ENCODE data around the gene PGF. TPM values are rescaled to one million over a fixed set of nuclear protein-coding genes. Genes with fewer than 3 reads are reported as not detected.

PGF gene
- total and polyA plus RNA-seq, 4 donors = 3.0 to 10.0 (median 6.8) TPM

DNA sequence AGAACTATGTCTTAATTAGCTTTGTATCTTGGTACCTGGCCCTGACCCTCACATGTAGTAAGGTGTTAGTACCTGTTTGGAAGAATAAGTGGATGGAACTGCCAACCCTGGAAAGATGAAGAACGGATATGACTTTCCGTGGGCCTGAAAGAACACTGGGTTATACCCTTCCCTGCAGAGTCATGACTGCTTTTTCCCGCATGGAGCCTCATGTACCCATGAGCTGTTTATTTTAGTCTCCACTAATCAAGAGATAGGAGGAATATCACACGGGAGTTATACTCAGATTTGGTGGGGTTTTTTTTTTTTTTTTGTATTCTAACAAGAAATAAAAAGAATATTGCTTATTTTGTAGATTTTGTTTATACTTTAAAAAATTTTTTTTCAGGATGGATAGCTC, 57.8 kb downstream of the PGF start:
- no peak for ATAC-seq (ENCODE audit: insufficient read depth, low FRiP score)
- 87% methylated on average over 4 of the region's 4 CpGs for WGBS, 2 donors
- no peak overlapping the region for H3K9ac ChIP-seq (ENCODE audit: insufficient read depth in 1 of 2, low read length in 2 of 2)
- no peak for DNase-seq
- H3K4me3 ChIP-seq = no peak overlapping the region
- H3K9me3 ChIP-seq (ENCODE audit: control insufficient read depth in 4 of 4, insufficient read depth in 3 of 4, low read length in 3 of 4) = no peaks in the 10 kb centered on the region
- TF ChIP-seq, protein P1, sequence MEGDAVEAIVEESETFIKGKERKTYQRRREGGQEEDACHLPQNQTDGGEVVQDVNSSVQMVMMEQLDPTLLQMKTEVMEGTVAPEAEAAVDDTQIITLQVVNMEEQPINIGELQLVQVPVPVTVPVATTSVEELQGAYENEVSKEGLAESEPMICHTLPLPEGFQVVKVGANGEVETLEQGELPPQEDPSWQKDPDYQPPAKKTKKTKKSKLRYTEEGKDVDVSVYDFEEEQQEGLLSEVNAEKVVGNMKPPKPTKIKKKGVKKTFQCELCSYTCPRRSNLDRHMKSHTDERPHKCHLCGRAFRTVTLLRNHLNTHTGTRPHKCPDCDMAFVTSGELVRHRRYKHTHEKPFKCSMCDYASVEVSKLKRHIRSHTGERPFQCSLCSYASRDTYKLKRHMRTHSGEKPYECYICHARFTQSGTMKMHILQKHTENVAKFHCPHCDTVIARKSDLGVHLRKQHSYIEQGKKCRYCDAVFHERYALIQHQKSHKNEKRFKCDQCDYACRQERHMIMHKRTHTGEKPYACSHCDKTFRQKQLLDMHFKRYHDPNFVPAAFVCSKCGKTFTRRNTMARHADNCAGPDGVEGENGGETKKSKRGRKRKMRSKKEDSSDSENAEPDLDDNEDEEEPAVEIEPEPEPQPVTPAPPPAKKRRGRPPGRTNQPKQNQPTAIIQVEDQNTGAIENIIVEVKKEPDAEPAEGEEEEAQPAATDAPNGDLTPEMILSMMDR (IDR thresholded peaks at IDR 0.05; ENCODE audit: control extremely low read depth, extremely low read depth) = no peak
- peaks cover 58 to 82% (median 78%) of the 10 kb centered on the region in 4 donors for H3K36me3 ChIP-seq (ENCODE audit: control insufficient read depth in 4 of 4, insufficient read depth in 4 of 4, low read length in 4 of 4)
- peaks cover 0 to 5% (median 0%) of the 10 kb centered on the region in 5 donors for H3K4me1 ChIP-seq (ENCODE audit: control insufficient read depth in 5 of 5, insufficient read depth in 5 of 5, low read length in 5 of 5)
- H3K27ac ChIP-seq (ENCODE audit: low read depth in 1 of 2, low read length in 1 of 2) = no peak overlapping the region
- H3K27me3 ChIP-seq (ENCODE audit: control insufficient read depth in 3 of 3, insufficient read depth in 3 of 3, low read length in 2 of 3) = no peaks in the 10 kb centered on the region

DNA sequence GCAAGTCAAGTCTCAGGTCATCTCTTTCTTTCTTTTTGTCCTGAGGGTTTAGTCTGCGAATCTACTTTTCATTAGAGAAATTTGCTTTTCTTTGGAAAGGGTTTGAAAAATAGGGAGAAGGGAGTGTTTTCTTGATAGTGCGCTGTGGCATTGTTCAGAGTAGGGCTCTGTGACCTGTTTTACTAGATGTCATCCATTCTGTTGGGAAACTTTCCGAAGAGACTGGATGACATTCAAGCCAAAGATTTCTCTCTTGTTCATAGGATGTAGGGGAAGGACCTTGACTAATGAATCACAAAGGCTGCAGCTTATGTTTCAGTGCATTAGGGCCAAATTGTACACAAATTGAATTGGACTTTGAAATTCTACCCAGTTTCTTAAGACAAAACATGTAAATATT, 59.0 kb downstream of the PGF start:
- no peaks in the 10 kb centered on the region for H3K9me3 ChIP-seq (ENCODE audit: control insufficient read depth in 4 of 4, insufficient read depth in 3 of 4, low read length in 3 of 4)
- TF ChIP-seq, protein P1 (IDR thresholded peaks at IDR 0.05; ENCODE audit: control extremely low read depth, extremely low read depth) = no peak
- 92 to 94% methylated on average over 3 of the region's 3 CpGs for WGBS, 2 donors
- peaks cover 0 to 5% (median 0%) of the 10 kb centered on the region in 5 donors for H3K4me1 ChIP-seq (ENCODE audit: control insufficient read depth in 5 of 5, insufficient read depth in 5 of 5, low read length in 5 of 5)
- no peak for ATAC-seq (ENCODE audit: insufficient read depth, low FRiP score)
- H3K27ac ChIP-seq (ENCODE audit: low read depth in 1 of 2, low read length in 1 of 2) = no peak overlapping the region
- H3K4me3 ChIP-seq = no peak overlapping the region
- no peak for DNase-seq
- no peaks in the 10 kb centered on the region for H3K27me3 ChIP-seq (ENCODE audit: control insufficient read depth in 3 of 3, insufficient read depth in 3 of 3, low read length in 2 of 3)
- peaks cover 50 to 79% (median 71%) of the 10 kb centered on the region in 4 donors for H3K36me3 ChIP-seq (ENCODE audit: control insufficient read depth in 4 of 4, insufficient read depth in 4 of 4, low read length in 4 of 4)
- H3K9ac ChIP-seq (ENCODE audit: insufficient read depth in 1 of 2, low read length in 2 of 2) = no peak overlapping the region

DNA sequence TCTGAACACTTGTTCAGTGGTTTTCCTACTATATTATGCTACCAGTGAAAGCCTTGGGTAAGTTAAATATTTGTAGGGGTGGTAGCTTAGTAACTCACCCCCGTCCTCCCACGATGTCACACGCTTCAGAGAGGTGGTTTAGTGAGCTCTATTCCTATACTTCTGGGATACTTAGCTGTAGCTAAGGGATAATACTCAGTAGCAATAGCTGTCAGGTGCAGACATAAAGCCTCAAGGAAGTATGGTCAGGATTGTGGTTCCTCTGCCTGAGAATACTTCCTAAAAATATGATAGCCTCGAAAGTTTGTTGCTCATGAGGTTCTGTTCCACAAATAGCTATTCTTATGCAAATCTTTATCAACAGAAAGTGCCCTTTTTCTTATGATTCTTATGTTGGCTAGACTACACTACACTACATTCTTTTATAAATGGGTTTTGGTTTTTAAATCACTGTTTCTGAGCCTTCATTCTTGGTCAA, 61.7 kb downstream of the PGF start:
- DNase-seq = no peak
- TF ChIP-seq, protein P1 (IDR thresholded peaks at IDR 0.05; ENCODE audit: control extremely low read depth, extremely low read depth) = no peak
- no peak overlapping the region for H3K4me3 ChIP-seq
- no peaks in the 10 kb centered on the region for H3K27me3 ChIP-seq (ENCODE audit: control insufficient read depth in 3 of 3, insufficient read depth in 3 of 3, low read length in 2 of 3)
- peaks cover 37 to 68% (median 62%) of the 10 kb centered on the region in 4 donors for H3K36me3 ChIP-seq (ENCODE audit: control insufficient read depth in 4 of 4, insufficient read depth in 4 of 4, low read length in 4 of 4)
- H3K9me3 ChIP-seq (ENCODE audit: control insufficient read depth in 4 of 4, insufficient read depth in 3 of 4, low read length in 3 of 4) = no peaks in the 10 kb centered on the region
- WGBS, 2 donors = 31 to 77% methylated on average over 4 of the region's 4 CpGs
- peaks cover 0 to 5% (median 0%) of the 10 kb centered on the region in 5 donors for H3K4me1 ChIP-seq (ENCODE audit: control insufficient read depth in 5 of 5, insufficient read depth in 5 of 5, low read length in 5 of 5)
- H3K9ac ChIP-seq (ENCODE audit: insufficient read depth in 1 of 2, low read length in 2 of 2) = no peak overlapping the region
- H3K27ac ChIP-seq (ENCODE audit: low read depth in 1 of 2, low read length in 1 of 2) = no peak overlapping the region
- ATAC-seq (ENCODE audit: insufficient read depth, low FRiP score) = no peak

DNA sequence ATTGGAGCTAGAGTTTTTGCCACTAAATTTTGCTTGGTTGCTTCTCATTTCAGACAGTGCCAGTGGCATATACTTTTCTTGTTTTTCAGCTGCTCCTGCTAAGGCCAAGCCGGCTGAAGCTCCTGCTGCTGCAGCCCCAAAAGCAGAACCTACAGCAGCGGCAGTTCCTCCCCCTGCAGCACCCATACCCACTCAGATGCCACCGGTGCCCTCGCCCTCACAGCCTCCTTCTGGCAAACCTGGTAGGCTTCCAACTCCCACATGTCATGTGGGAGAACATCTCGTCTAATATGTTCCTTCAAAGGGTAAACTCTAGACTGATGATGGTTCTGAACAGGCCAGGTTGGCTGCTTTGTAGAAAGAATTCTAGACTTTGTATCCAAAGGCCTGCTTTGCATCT, 62.7 kb downstream of the PGF start:
- no peak overlapping the region for H3K9ac ChIP-seq (ENCODE audit: insufficient read depth in 1 of 2, low read length in 2 of 2)

More for the DNA sequence above, 62.7 kb downstream of the PGF start:
- ATAC-seq (ENCODE audit: insufficient read depth, low FRiP score) = no peak
- no peak for DNase-seq
- Histone ChIP-seq H3K4me3 (no peak overlapping the region), H3K27ac (ENCODE audit: low read depth in 1 of 2, low read length in 1 of 2) (peak overlapping the region in 1 of 2 donors; percentile 26), H3K36me3 (ENCODE audit: control insufficient read depth in 4 of 4, insufficient read depth in 4 of 4, low read length in 4 of 4) (peaks cover 29 to 61% (median 55%) of the 10 kb centered on the region in 4 donors), H3K27me3 (ENCODE audit: control insufficient read depth in 3 of 3, insufficient read depth in 3 of 3, low read length in 2 of 3) (no peaks in the 10 kb centered on the region), H3K4me1 (ENCODE audit: control insufficient read depth in 5 of 5, insufficient read depth in 5 of 5, low read length in 5 of 5) (peaks cover 0 to 11% (median 0%) of the 10 kb centered on the region in 5 donors), H3K9me3 (ENCODE audit: control insufficient read depth in 4 of 4, insufficient read depth in 3 of 4, low read length in 3 of 4) (no peaks in the 10 kb centered on the region)
- TF ChIP-seq, protein P1 (IDR thresholded peaks at IDR 0.05; ENCODE audit: control extremely low read depth, extremely low read depth) = no peak
- 53 to 71% methylated on average over 5 of the region's 5 CpGs for WGBS, 2 donors
